Measurements from ENCODE around the gene SLC9A9. TPM values are rescaled to one million over a fixed set of nuclear protein-coding genes. Genes with fewer than 3 reads are reported as not detected.

Gene SLC9A9
- total RNA-seq, 1 donor from 2014 or later = 11.4 TPM

- Mint-ChIP-seq H3K4me1 (ENCODE audit: low read depth, unreplicated experiment) (peaks cover 21% of the 10 kb centered on the region), H3K27me3 (ENCODE audit: unreplicated experiment) (no peaks in the 10 kb centered on the region), H3K9me3 (ENCODE audit: unreplicated experiment) (peaks cover 2% of the 10 kb centered on the region), H3K4me3 (ENCODE audit: unreplicated experiment) (no peak overlapping the region), H3K27ac (ENCODE audit: unreplicated experiment) (no peak overlapping the region), H3K36me3 (ENCODE audit: unreplicated experiment) (no peaks in the 10 kb centered on the region)
- TF ChIP-seq, protein P1, sequence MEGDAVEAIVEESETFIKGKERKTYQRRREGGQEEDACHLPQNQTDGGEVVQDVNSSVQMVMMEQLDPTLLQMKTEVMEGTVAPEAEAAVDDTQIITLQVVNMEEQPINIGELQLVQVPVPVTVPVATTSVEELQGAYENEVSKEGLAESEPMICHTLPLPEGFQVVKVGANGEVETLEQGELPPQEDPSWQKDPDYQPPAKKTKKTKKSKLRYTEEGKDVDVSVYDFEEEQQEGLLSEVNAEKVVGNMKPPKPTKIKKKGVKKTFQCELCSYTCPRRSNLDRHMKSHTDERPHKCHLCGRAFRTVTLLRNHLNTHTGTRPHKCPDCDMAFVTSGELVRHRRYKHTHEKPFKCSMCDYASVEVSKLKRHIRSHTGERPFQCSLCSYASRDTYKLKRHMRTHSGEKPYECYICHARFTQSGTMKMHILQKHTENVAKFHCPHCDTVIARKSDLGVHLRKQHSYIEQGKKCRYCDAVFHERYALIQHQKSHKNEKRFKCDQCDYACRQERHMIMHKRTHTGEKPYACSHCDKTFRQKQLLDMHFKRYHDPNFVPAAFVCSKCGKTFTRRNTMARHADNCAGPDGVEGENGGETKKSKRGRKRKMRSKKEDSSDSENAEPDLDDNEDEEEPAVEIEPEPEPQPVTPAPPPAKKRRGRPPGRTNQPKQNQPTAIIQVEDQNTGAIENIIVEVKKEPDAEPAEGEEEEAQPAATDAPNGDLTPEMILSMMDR (IDR thresholded peaks at IDR 0.05; ENCODE audit: partially characterized antibody, unreplicated experiment) = no peak
- no peak for DNase-seq
These were observed 537.2 kb downstream of the SLC9A9 start for GRCh38 chr3:143311096-143311495.

DNA sequence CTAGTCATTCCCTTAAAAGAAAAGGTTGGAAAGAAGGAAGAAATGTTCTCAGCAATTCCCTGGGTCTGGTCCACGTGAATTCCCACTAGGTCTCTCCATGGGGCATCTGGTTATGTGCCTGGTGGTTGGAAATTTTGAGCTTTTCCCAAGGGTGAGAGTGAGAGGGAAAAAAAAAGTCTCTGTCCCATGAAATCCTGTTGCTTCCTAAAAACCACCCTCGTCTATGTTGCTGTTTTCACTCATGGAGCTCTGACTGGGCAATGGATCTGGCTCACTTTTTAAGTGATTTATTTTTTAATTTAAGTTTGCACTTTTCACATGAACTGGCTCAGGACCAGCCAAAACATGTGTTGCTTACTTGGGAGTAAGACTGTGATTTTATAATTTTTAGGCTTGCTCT, 538.6 kb downstream of the SLC9A9 start:
- H3K27ac Mint-ChIP-seq (ENCODE audit: unreplicated experiment) = no peak overlapping the region
- peaks cover 2% of the 10 kb centered on the region for H3K9me3 Mint-ChIP-seq (ENCODE audit: unreplicated experiment)
- DNase-seq = no peak
- TF ChIP-seq, protein P1 (IDR thresholded peaks at IDR 0.05; ENCODE audit: partially characterized antibody, unreplicated experiment) = no peak
- no peaks in the 10 kb centered on the region for H3K36me3 Mint-ChIP-seq (ENCODE audit: unreplicated experiment)
- peaks cover 17% of the 10 kb centered on the region for H3K4me1 Mint-ChIP-seq (ENCODE audit: low read depth, unreplicated experiment)
- H3K4me3 Mint-ChIP-seq (ENCODE audit: unreplicated experiment) = no peak overlapping the region
- no peaks in the 10 kb centered on the region for H3K27me3 Mint-ChIP-seq (ENCODE audit: unreplicated experiment)

GRCh38 chr3:143307613-143308183, 540.6 kb downstream of the SLC9A9 start:
- H3K27ac Mint-ChIP-seq (ENCODE audit: unreplicated experiment) = no peak overlapping the region

GRCh38 chr3:143306407-143306806, 541.9 kb downstream of the SLC9A9 start:
- peaks cover 8% of the 10 kb centered on the region for H3K4me1 Mint-ChIP-seq (ENCODE audit: low read depth, unreplicated experiment)
- no peak overlapping the region for H3K4me3 Mint-ChIP-seq (ENCODE audit: unreplicated experiment)
- no peak for DNase-seq
- TF ChIP-seq, protein P1 (IDR thresholded peaks at IDR 0.05; ENCODE audit: partially characterized antibody, unreplicated experiment) = no peak
- H3K9me3 Mint-ChIP-seq (ENCODE audit: unreplicated experiment) = no peaks in the 10 kb centered on the region
- H3K27ac Mint-ChIP-seq (ENCODE audit: unreplicated experiment) = no peak overlapping the region
- peaks cover 4% of the 10 kb centered on the region for H3K36me3 Mint-ChIP-seq (ENCODE audit: unreplicated experiment)
- H3K27me3 Mint-ChIP-seq (ENCODE audit: unreplicated experiment) = no peaks in the 10 kb centered on the region

More at GRCh38 chr3:143307613-143308183, 540.6 kb downstream of the SLC9A9 start:
- TF ChIP-seq, protein P1 (IDR thresholded peaks at IDR 0.05; ENCODE audit: partially characterized antibody, unreplicated experiment) = no peak
- H3K4me3 Mint-ChIP-seq (ENCODE audit: unreplicated experiment) = no peak overlapping the region
- no peak for DNase-seq
- H3K27me3 Mint-ChIP-seq (ENCODE audit: unreplicated experiment) = no peaks in the 10 kb centered on the region
- H3K4me1 Mint-ChIP-seq (ENCODE audit: low read depth, unreplicated experiment) = peaks cover 11% of the 10 kb centered on the region
- H3K36me3 Mint-ChIP-seq (ENCODE audit: unreplicated experiment) = no peaks in the 10 kb centered on the region
- H3K9me3 Mint-ChIP-seq (ENCODE audit: unreplicated experiment) = no peaks in the 10 kb centered on the region

DNA sequence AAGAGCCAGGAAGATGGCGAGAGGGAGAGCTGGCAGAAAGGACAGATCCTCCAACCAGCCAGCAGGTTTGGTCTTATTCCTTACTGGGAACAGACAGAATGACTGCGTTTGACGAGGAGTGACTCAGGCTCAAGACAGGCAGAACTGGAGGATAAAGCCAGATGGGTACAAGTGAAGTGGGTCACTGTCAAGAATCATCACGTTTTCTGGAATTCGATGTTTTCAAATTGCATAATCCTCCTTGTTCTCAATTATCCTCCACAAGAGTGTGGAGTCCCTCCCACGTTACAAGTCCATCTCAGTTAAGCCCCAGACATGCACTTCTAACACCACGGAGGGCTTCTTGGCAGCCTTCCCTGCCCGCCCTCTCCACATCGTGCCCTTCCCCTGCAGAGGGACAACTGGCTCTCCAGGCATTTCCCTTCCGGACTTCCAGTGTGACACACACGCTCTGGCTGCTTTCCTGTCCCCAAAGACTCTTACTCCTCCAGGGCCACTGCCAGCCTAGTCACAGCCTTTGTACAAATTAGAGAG, 545.6 kb downstream of the SLC9A9 start:
- no peak for DNase-seq
- Mint-ChIP-seq H3K36me3 (ENCODE audit: unreplicated experiment) (peaks cover 4% of the 10 kb centered on the region), H3K9me3 (ENCODE audit: unreplicated experiment) (no peaks in the 10 kb centered on the region), H3K27ac (ENCODE audit: unreplicated experiment) (no peak overlapping the region), H3K4me3 (ENCODE audit: unreplicated experiment) (no peak overlapping the region), H3K27me3 (ENCODE audit: unreplicated experiment) (no peaks in the 10 kb centered on the region), H3K4me1 (ENCODE audit: low read depth, unreplicated experiment) (no peaks in the 10 kb centered on the region)
- TF ChIP-seq, protein P1 (IDR thresholded peaks at IDR 0.05; ENCODE audit: partially characterized antibody, unreplicated experiment) = no peak

All from glutamatergic neuron (in vitro differentiated cells).